ENCODE results near the gene ILF3.
"Not testable (repeated sequence)": the region's sequence is repeated elsewhere in the genome, so short reads cannot be mapped to it uniquely, and the experiment has no call there.

The ILF3 gene

GRCh38 chr19:10643172-10643967, 10.8 kb upstream of the ILF3 start:
- no peak for FAIRE-seq

- no peak for FAIRE-seq
Observed at GRCh38 chr19:10643968-10644259, 10.2 kb upstream of the ILF3 start.

GRCh38 chr19:10644260-10645007, 9.7 kb upstream of the ILF3 start:
- FAIRE-seq: no peak

GRCh38 chr19:10646456-10647159, 7.5 kb upstream of the ILF3 start:
- FAIRE-seq: no peak

GRCh38 chr19:10648360-10648759, 5.8 kb upstream of the ILF3 start:
- no peak for FAIRE-seq

GRCh38 chr19:10651851-10652250, 2.3 kb upstream of the ILF3 start:
- FAIRE-seq: no peak

GRCh38 chr19:10653482-10653731, 739 bp upstream of the ILF3 start:
- no peak for FAIRE-seq

- FAIRE-seq: no peak
Observed at GRCh38 chr19:10654610-10655456, 687 bp downstream of the ILF3 start.

GRCh38 chr19:10655457-10656312, 1.5 kb downstream of the ILF3 start:
- FAIRE-seq: no peak

- FAIRE-seq: no peak
Observed at GRCh38 chr19:10660346-10660745, 6.2 kb downstream of the ILF3 start.

GRCh38 chr19:10661946-10662345, 7.8 kb downstream of the ILF3 start:
- no peak for FAIRE-seq

GRCh38 chr19:10662384-10663251, 8.5 kb downstream of the ILF3 start:
- FAIRE-seq: no peak

- FAIRE-seq: not testable (repeated sequence)
Observed at GRCh38 chr19:10663252-10663563, 9.1 kb downstream of the ILF3 start.

GRCh38 chr19:10667867-10668266, 13.7 kb downstream of the ILF3 start:
- FAIRE-seq: no peak

- FAIRE-seq: no peak
Observed at GRCh38 chr19:10669246-10669645, 15.1 kb downstream of the ILF3 start.

- FAIRE-seq: no peak
Observed at GRCh38 chr19:10670182-10670581, 16.0 kb downstream of the ILF3 start.

- FAIRE-seq: no peak
Observed at GRCh38 chr19:10670876-10671804, 17.0 kb downstream of the ILF3 start.

- not testable (repeated sequence) for FAIRE-seq
Observed at GRCh38 chr19:10671922-10672321, 17.8 kb downstream of the ILF3 start.

GRCh38 chr19:10675214-10675613, 21.1 kb downstream of the ILF3 start:
- FAIRE-seq: not testable (repeated sequence)

- FAIRE-seq: no peak
Observed at GRCh38 chr19:10677751-10678150, 23.6 kb downstream of the ILF3 start.

All from colon (tissue), 2 donors.